Kidney epithelial cell (primary cell): Measurements from ENCODE around the gene DDAH2. TPM values are rescaled to one million over a fixed set of nuclear protein-coding genes. Genes with fewer than 3 reads are reported as not detected.

ENCODE experiments used
- DNase-seq: peaks from one replicate; pipeline ENCODE4 v3.0.0-alpha.2; 2010; ENCODE audit warnings: low read depth
- H3K27me3 ChIP-seq: 2 replicates; pipeline ENCODE4 v1.6.0; 2011; ENCODE audit warnings: low read length; ENCODE audit not compliant: control insufficient read depth, insufficient read depth
- H3K36me3 ChIP-seq: 2 replicates; pipeline ENCODE4 v1.5.1; 2011; ENCODE audit warnings: low read length; ENCODE audit not compliant: control insufficient read depth, insufficient read depth
- H3K4me3 ChIP-seq: 2 replicates; pipeline ENCODE4 v1.5.1; 2011; ENCODE audit warnings: low read depth, mild to moderate bottlenecking, control low read depth, low read length
- total RNA-seq: library from RNA; depleted of rRNA; stranded (reverse); fragments of >200 nt; gene quantifications from 2 replicates; pipeline ENCODE4 v1.2.3, GENCODE V29; 2015
- TF ChIP-seq, protein P1 (sequence below): IDR thresholded peaks from 2 replicates; pipeline ENCODE4 v1.5.1; 2011; ENCODE audit warnings: mild to moderate bottlenecking, moderate library complexity, low read length, control low read depth, inconsistent platforms; ENCODE audit not compliant: insufficient read depth, poor library complexity, severe bottlenecking

Gene DDAH2
- total RNA-seq, 1 donor from 2014 or later = 106 TPM

- TF ChIP-seq, protein P1, sequence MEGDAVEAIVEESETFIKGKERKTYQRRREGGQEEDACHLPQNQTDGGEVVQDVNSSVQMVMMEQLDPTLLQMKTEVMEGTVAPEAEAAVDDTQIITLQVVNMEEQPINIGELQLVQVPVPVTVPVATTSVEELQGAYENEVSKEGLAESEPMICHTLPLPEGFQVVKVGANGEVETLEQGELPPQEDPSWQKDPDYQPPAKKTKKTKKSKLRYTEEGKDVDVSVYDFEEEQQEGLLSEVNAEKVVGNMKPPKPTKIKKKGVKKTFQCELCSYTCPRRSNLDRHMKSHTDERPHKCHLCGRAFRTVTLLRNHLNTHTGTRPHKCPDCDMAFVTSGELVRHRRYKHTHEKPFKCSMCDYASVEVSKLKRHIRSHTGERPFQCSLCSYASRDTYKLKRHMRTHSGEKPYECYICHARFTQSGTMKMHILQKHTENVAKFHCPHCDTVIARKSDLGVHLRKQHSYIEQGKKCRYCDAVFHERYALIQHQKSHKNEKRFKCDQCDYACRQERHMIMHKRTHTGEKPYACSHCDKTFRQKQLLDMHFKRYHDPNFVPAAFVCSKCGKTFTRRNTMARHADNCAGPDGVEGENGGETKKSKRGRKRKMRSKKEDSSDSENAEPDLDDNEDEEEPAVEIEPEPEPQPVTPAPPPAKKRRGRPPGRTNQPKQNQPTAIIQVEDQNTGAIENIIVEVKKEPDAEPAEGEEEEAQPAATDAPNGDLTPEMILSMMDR = no peak
- H3K4me3 ChIP-seq = no peak within 1 kb of the TSS
- H3K36me3 ChIP-seq = no peaks in the 10 kb centered on the region
- H3K27me3 ChIP-seq = no peaks in the 10 kb centered on the region
- no peak for DNase-seq
These were observed 7.6 kb downstream of the DDAH2 start, which contains the start of gene LY6G6C for GRCh38 chr6:31721351-31722020. Gene LY6G6C, minus strand, starts transcription at chr6:31721746. Its CDS starts 67 bp downstream, at chr6:31721679.

DNA sequence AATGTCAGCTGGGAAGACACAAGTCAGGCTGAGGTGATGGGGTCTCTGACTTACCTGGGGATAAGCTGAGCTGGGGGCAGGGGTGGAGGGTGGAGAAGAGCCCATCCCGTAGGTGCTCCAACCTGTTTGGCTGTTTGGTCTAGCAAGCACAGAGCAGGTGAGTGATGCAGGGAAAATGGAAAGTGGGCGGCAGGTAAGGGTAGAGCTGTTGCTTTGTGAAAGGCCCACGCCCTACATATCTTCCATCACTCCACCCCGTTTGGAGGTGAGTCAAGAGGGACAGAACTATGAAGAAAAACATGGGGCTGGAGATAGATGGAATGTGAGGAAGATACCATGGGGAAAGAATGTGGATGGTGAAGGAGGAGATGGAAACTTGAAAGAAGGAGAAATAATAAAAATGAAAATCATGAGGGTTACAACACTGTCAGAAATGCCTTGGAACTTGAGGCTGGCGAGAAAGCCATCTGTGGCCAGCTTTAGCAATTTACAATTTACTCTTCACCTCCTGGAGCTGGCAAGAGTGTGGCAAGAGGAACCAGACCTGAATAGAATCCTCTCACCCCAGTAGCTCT lies 8.8 kb downstream of the DDAH2 start:
- Histone ChIP-seq H3K4me3 (no peak overlapping the region), H3K27me3 (no peaks in the 10 kb centered on the region), H3K36me3 (no peaks in the 10 kb centered on the region)
- TF ChIP-seq, protein P1 = no peak
- no peak for DNase-seq

DNA sequence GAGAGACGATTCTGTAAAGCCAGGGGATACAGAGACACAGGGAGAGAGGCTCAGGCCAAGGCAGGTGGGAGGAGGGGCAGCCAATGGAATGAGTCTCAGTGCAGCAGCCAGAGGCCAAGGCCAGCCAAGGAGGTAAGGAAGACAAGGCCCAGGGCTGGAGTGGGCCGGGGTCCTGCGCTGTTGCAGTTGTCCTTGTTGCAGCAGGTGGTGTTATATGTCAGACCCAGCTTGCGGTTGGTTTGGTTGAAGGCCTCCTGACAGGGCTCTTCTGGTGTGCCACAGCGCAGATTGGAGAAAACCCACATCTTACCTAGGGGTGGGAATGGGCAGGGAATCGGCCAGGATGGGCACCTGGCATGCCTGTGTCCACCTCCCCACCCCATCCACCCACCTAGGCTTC lies 10.1 kb downstream of the DDAH2 start:
- no peak for DNase-seq
- H3K36me3 ChIP-seq = no peaks in the 10 kb centered on the region
- H3K27me3 ChIP-seq = peaks cover 1% of the 10 kb centered on the region
- TF ChIP-seq, protein P1 = no peak
- H3K4me3 ChIP-seq = no peak overlapping the region

DNA sequence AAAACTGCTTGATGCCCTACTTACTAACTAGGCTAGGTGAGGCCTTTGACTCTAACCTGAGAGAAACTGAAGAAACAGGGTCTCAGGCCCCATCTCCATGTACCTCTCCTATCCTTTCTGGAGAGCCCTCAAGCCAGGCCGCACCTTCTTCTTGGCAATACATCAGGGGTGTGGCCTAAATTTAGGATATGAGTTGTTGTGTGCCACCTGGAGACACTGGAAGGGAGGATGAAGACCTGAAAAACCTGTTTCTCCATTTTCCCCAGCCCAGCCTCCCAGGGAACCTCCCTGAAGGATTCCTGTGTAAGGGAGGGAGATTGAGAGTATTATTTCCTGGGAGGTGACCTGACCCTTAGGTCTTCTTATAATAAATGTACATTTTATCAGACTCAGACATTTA lies 10.8 kb downstream of the DDAH2 start:
- Histone ChIP-seq H3K4me3 (no peak overlapping the region), H3K36me3 (no peaks in the 10 kb centered on the region), H3K27me3 (peaks cover 5% of the 10 kb centered on the region)
- TF ChIP-seq, protein P1 = no peak
- DNase-seq = no peak

GRCh38 chr6:31717499-31718222 lies 11.4 kb downstream of the DDAH2 start:
- no peak overlapping the region for H3K4me3 ChIP-seq
- TF ChIP-seq, protein P1 = peak; percentile 16
- peaks cover 5% of the 10 kb centered on the region for H3K27me3 ChIP-seq
- H3K36me3 ChIP-seq = no peaks in the 10 kb centered on the region
- DNase-seq = no peak
